HCT116 (cell line): ENCODE data around the gene GJA1. TPM values are rescaled to one million over a fixed set of nuclear protein-coding genes. Genes with fewer than 3 reads are reported as not detected.

Experiments
- ATAC-seq: fragments of 200-7000 bp; cut with Tn5 transposase; 2 replicates; pipeline ENCODE4 v1.9.1; 2020; ENCODE audit warnings: mild to moderate bottlenecking, moderate library complexity
- BruUV-seq: library from RNA; stranded (reverse); fragments of 400-500 nt; replicated peaks from 2 replicates; lab custom pipeline; 2021; lab: Mats Ljungman, UMichigan
- CTCF ChIA-PET: fragments of 300-600 bp; sonication (Branson Sonifier 250); formaldehyde crosslinking; loops from one replicate; lab custom pipeline; 2021; ENCODE audit warnings: antibody characterized with exemption; lab: Charles Lee
- POLR2A ChIA-PET: fragments of 300-600, 350-600 bp; sonication (Branson Sonifier 250); formaldehyde crosslinking; loops from one replicate; lab custom pipeline; 2021; ENCODE audit warnings: antibody characterized with exemption; lab: Charles Lee
- RAD21 ChIA-PET, 2 experiments: fragments of 300-600 bp; sonication (Branson Sonifier 250); formaldehyde crosslinking; loops; one replicate each; lab custom pipeline; 2023; ENCODE audit warnings: low total read pairs in 2 of 2; ENCODE audit not compliant: uncharacterized antibody in 2 of 2, unreplicated experiment in 2 of 2, low non-redundant PET in 1 of 2; lab: Charles Lee
- DNase-seq: peaks from one replicate; pipeline ENCODE4 v3.0.0-alpha.2; 2010; ENCODE audit warnings: low read depth, low spot score
- H2AFZ ChIP-seq: fragments of 200-600 bp; shearing (Covaris generic), sonication (generic); 2 replicates; pipeline ENCODE4 v1.6.1; 2017; ENCODE audit warnings: low read depth, mixed run types, mixed read lengths, antibody characterized with exemption, low read length; ENCODE audit not compliant: poor library complexity, severe bottlenecking
- H3K27ac ChIP-seq: 2 replicates; pipeline ENCODE4 v1.5.1; 2012; ENCODE audit warnings: low read depth, low read length
- H3K27me3 ChIP-seq: fragments of 200-600 bp; sonication (generic); 2 replicates; pipeline ENCODE4 v1.6.1; 2016; ENCODE audit warnings: mixed run types, low read length, mixed read lengths; ENCODE audit not compliant: insufficient read depth
- H3K36me3 ChIP-seq, 2 experiments: fragments of 200-500 bp in 1 of 2; fragments of 200-600 bp in 1 of 2; sonication (Bioruptor generic) in 1 of 2; sonication (generic) in 1 of 2; 2 replicates each; pipeline versions ENCODE4 v1.5.1 to v1.6.1; 2014 to 2016; ENCODE audit warnings: low read length in 2 of 2, inconsistent platforms in 1 of 2, mixed read lengths in 1 of 2, mixed run types in 1 of 2; ENCODE audit not compliant: insufficient read depth in 2 of 2, control insufficient read depth in 1 of 2
- H3K4me1 ChIP-seq, 2 experiments: fragments of 200-600 bp in 1 of 2; sonication (generic) in 1 of 2; 2 replicates each; pipeline versions ENCODE4 v1.5.1 to v1.6.1; 2012 to 2017; ENCODE audit warnings: low read length in 2 of 2, inconsistent platforms in 1 of 2, mild to moderate bottlenecking in 1 of 2, mixed read lengths in 1 of 2, mixed run types in 1 of 2, moderate library complexity in 1 of 2; ENCODE audit not compliant: insufficient read depth in 2 of 2, control insufficient read depth in 1 of 2
- H3K4me2 ChIP-seq: fragments of 200-600 bp; sonication (generic); 2 replicates; pipeline ENCODE4 v1.6.1; 2017; ENCODE audit warnings: mixed run types, low read length, mixed read lengths
- H3K4me3 ChIP-seq, 2 experiments: fragments of 200-600 bp in 1 of 2; sonication (generic) in 1 of 2; replicated peaks in 1 of 2; 2 replicates each; pipeline ENCODE4 v1.5.1; 2011 to 2016; ENCODE audit warnings: low read length in 2 of 2, control low read depth in 1 of 2, low read depth in 1 of 2, mild to moderate bottlenecking in 1 of 2, mixed read lengths in 1 of 2, mixed run types in 1 of 2
- H3K79me2 ChIP-seq: fragments of 200-600 bp; sonication (generic); 2 replicates; pipeline ENCODE4 v1.6.1; 2017; ENCODE audit warnings: mild to moderate bottlenecking, mixed run types, low read length, moderate library complexity, mixed read lengths; ENCODE audit not compliant: insufficient read depth
- H3K9ac ChIP-seq: fragments of 200-600 bp; sonication (generic); 2 replicates; pipeline ENCODE4 v1.6.1; 2016; ENCODE audit warnings: low read length, mixed read lengths
- H3K9me2 ChIP-seq: fragments of 200-600 bp; sonication (generic), shearing (Covaris generic); 2 replicates; pipeline ENCODE4 v1.6.1; 2017; ENCODE audit warnings: mixed run types, mild to moderate bottlenecking, moderate library complexity; ENCODE audit not compliant: insufficient read depth
- H3K9me3 ChIP-seq, 2 experiments: fragments of 200-500 bp in 1 of 2; fragments of 200-600 bp in 1 of 2; sonication (Bioruptor generic) in 1 of 2; sonication (generic) in 1 of 2; 2 replicates each; pipeline ENCODE4 v1.6.1; 2014 to 2017; ENCODE audit warnings: low read length in 2 of 2, mixed read lengths in 2 of 2, inconsistent platforms in 1 of 2, low read depth in 1 of 2, mild to moderate bottlenecking in 1 of 2, mixed run types in 1 of 2, moderate library complexity in 1 of 2; ENCODE audit not compliant: control insufficient read depth in 1 of 2, insufficient read depth in 1 of 2
- H4K20me1 ChIP-seq: fragments of 200-600 bp; sonication (generic), shearing (Covaris generic); 2 replicates; pipeline ENCODE4 v1.6.1; 2017; ENCODE audit warnings: mixed run types, mild to moderate bottlenecking, moderate library complexity; ENCODE audit not compliant: insufficient read depth
- CBX3 ChIP-seq: IDR thresholded peaks from 2 replicates; pipeline ENCODE4 v1.6.1; 2012; ENCODE audit warnings: low read depth
- CEBPB ChIP-seq: IDR thresholded peaks from 2 replicates; pipeline ENCODE4 v1.6.1; 2012; ENCODE audit warnings: low read depth
- EGR1 ChIP-seq: IDR thresholded peaks from 2 replicates; pipeline ENCODE4 v1.6.1; 2012; ENCODE audit warnings: low read depth
- ELF1 ChIP-seq: IDR thresholded peaks from 2 replicates; pipeline ENCODE4 v1.6.1; 2012; ENCODE audit warnings: low read depth, borderline replicate concordance
- EZH2 ChIP-seq: fragments of 200-600 bp; sonication (generic); IDR thresholded peaks from 2 replicates; pipeline ENCODE4 v1.6.1; 2017; ENCODE audit warnings: antibody characterized with exemption, mixed run types
- JUND ChIP-seq: IDR thresholded peaks from 2 replicates; pipeline ENCODE4 v1.6.1; 2012
- POLR2AphosphoS5 ChIP-seq: IDR thresholded peaks from 2 replicates; pipeline ENCODE4 v1.6.1; 2011; ENCODE audit warnings: mild to moderate bottlenecking, low read depth, low read length, moderate library complexity
- RAD21 ChIP-seq: IDR thresholded peaks from 2 replicates; pipeline ENCODE4 v1.6.1; 2012; ENCODE audit warnings: low read depth, mild to moderate bottlenecking
- SRF ChIP-seq: IDR thresholded peaks from 2 replicates; pipeline ENCODE4 v1.6.1; 2012; ENCODE audit warnings: low read depth
- TCF7L2 ChIP-seq: IDR thresholded peaks from 2 replicates; pipeline ENCODE4 v1.7.0; 2011; ENCODE audit warnings: borderline replicate concordance, inconsistent platforms; ENCODE audit not compliant: insufficient read depth, insufficient read length; ENCODE audit errors: extremely low read depth
- ZFX ChIP-seq: fragments of 450-650 bp; IDR thresholded peaks from 2 replicates; pipeline ENCODE4 v1.6.1; 2017
- ZNF274 ChIP-seq: fragments of 200-500 bp; sonication (Bioruptor generic); IDR thresholded peaks from 2 replicates; pipeline ENCODE4 v1.6.1; 2014; ENCODE audit warnings: mild to moderate bottlenecking, low read depth, low read length, inconsistent platforms
- intact Hi-C: fragments of 100-400 bp; cut with micrococcal nuclease; formaldehyde crosslinking; loops from 2 replicates; pipeline ENCODE4 v1.10.0; 2022
- total RNA-seq: library from RNA; stranded (reverse); gene quantifications from one replicate; pipeline ENCODE4 v1.2.1, GENCODE V29; 2021; ENCODE audit not compliant: unreplicated experiment
- TF ChIP-seq, protein P1 (sequence below): IDR thresholded peaks from 2 replicates; pipeline ENCODE4 v1.6.1; 2012
- TF ChIP-seq, protein P2 (sequence below): IDR thresholded peaks from 2 replicates; pipeline ENCODE4 v1.6.1; 2011; ENCODE audit warnings: mild to moderate bottlenecking, low read length, moderate library complexity; ENCODE audit not compliant: insufficient replicate concordance; ENCODE audit errors: extremely low read depth
- TF ChIP-seq, protein P3 (sequence below): IDR thresholded peaks from 2 replicates; pipeline ENCODE4 v1.6.1; 2012; ENCODE audit warnings: low read depth
- TF ChIP-seq, protein P4 (sequence below), 3 experiments: fragments of 200-600 bp in 1 of 3; sonication (generic) in 1 of 3; IDR thresholded peaks in 2 of 3; conservative IDR thresholded peaks in 1 of 3; 2 replicates each; pipeline ENCODE4 v1.5.1; 2012 to 2017; ENCODE audit warnings: low read depth in 2 of 3, low read length in 2 of 3, antibody characterized with exemption in 1 of 3, borderline replicate concordance in 1 of 3, control low read depth in 1 of 3, mild to moderate bottlenecking in 1 of 3, mixed read lengths in 1 of 3, mixed run types in 1 of 3, moderate library complexity in 1 of 3; ENCODE audit not compliant: insufficient read depth in 1 of 3

The GJA1 gene
- total RNA-seq, 1 experiment from 2014 or later = 1.1 TPM

DNA sequence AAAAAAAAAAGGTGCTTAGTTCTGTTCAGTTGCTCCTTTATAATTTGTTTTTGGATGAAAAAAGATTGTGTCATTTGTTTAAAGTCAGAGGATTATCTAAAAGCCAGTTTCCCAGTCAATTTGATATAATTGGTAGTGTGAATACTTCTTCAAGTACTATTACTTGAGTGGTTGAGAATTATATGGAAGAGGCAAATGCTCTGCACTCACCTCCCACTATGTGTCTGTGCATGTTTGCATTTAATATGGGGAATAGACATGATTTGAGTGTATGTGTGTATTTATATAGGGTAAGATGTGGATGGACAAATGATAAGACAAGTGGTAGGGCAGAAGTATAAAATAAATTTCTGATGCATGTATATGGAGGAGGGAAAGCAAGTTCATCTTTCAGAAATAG is 15.8 kb downstream of the GJA1 start:
- intact Hi-C loops = no loop called here
- RAD21 ChIA-PET = no interaction called here
- Histone ChIP-seq H3K9me2 (no peaks in the 10 kb centered on the region), H3K79me2 (no peaks in the 10 kb centered on the region), H3K36me3 (no peaks in the 10 kb centered on the region), H2AFZ (no peak overlapping the region), H3K4me2 (no peak overlapping the region), H4K20me1 (no peaks in the 10 kb centered on the region), H3K9ac (no peak overlapping the region), H3K4me1 (no peaks in the 10 kb centered on the region), H3K9me3 (no peaks in the 10 kb centered on the region), H3K27ac (no peak overlapping the region), H3K4me3 (no peak overlapping the region), H3K27me3 (no peaks in the 10 kb centered on the region)
- BruUV-seq = no TSS peak
- CTCF ChIA-PET = no interaction called here
- ATAC-seq (no peak), DNase-seq (no peak)
- POLR2A ChIA-PET = no interaction called here
- TF ChIP-seq, protein P1, sequence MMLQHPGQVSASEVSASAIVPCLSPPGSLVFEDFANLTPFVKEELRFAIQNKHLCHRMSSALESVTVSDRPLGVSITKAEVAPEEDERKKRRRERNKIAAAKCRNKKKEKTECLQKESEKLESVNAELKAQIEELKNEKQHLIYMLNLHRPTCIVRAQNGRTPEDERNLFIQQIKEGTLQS = no peak
- TF ChIP-seq EGR1 = no peak
- TF ChIP-seq ELF1 = no peak
- TF ChIP-seq ZFX = no peak
- TF ChIP-seq, protein P2, sequence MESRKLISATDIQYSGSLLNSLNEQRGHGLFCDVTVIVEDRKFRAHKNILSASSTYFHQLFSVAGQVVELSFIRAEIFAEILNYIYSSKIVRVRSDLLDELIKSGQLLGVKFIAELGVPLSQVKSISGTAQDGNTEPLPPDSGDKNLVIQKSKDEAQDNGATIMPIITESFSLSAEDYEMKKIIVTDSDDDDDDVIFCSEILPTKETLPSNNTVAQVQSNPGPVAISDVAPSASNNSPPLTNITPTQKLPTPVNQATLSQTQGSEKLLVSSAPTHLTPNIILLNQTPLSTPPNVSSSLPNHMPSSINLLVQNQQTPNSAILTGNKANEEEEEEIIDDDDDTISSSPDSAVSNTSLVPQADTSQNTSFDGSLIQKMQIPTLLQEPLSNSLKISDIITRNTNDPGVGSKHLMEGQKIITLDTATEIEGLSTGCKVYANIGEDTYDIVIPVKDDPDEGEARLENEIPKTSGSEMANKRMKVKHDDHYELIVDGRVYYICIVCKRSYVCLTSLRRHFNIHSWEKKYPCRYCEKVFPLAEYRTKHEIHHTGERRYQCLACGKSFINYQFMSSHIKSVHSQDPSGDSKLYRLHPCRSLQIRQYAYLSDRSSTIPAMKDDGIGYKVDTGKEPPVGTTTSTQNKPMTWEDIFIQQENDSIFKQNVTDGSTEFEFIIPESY = no peak
- TF ChIP-seq CBX3 = no peak
- no peak for TF ChIP-seq SRF
- TF ChIP-seq, protein P3, sequence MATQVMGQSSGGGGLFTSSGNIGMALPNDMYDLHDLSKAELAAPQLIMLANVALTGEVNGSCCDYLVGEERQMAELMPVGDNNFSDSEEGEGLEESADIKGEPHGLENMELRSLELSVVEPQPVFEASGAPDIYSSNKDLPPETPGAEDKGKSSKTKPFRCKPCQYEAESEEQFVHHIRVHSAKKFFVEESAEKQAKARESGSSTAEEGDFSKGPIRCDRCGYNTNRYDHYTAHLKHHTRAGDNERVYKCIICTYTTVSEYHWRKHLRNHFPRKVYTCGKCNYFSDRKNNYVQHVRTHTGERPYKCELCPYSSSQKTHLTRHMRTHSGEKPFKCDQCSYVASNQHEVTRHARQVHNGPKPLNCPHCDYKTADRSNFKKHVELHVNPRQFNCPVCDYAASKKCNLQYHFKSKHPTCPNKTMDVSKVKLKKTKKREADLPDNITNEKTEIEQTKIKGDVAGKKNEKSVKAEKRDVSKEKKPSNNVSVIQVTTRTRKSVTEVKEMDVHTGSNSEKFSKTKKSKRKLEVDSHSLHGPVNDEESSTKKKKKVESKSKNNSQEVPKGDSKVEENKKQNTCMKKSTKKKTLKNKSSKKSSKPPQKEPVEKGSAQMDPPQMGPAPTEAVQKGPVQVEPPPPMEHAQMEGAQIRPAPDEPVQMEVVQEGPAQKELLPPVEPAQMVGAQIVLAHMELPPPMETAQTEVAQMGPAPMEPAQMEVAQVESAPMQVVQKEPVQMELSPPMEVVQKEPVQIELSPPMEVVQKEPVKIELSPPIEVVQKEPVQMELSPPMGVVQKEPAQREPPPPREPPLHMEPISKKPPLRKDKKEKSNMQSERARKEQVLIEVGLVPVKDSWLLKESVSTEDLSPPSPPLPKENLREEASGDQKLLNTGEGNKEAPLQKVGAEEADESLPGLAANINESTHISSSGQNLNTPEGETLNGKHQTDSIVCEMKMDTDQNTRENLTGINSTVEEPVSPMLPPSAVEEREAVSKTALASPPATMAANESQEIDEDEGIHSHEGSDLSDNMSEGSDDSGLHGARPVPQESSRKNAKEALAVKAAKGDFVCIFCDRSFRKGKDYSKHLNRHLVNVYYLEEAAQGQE = no peak
- TF ChIP-seq TCF7L2 = no peak
- TF ChIP-seq ZNF274 = no peak
- TF ChIP-seq, protein P4, sequence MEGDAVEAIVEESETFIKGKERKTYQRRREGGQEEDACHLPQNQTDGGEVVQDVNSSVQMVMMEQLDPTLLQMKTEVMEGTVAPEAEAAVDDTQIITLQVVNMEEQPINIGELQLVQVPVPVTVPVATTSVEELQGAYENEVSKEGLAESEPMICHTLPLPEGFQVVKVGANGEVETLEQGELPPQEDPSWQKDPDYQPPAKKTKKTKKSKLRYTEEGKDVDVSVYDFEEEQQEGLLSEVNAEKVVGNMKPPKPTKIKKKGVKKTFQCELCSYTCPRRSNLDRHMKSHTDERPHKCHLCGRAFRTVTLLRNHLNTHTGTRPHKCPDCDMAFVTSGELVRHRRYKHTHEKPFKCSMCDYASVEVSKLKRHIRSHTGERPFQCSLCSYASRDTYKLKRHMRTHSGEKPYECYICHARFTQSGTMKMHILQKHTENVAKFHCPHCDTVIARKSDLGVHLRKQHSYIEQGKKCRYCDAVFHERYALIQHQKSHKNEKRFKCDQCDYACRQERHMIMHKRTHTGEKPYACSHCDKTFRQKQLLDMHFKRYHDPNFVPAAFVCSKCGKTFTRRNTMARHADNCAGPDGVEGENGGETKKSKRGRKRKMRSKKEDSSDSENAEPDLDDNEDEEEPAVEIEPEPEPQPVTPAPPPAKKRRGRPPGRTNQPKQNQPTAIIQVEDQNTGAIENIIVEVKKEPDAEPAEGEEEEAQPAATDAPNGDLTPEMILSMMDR (IDR thresholded peaks at IDR 0.05 in 2 of 3, conservative IDR thresholded peaks at IDR 0.05 in 1 of 3; ENCODE audit: borderline replicate concordance in 1 of 3, insufficient read depth in 1 of 3, low read depth in 2 of 3, low read length in 2 of 3) = no peak
- TF ChIP-seq JUND = no peak
- TF ChIP-seq CEBPB = no peak
- TF ChIP-seq EZH2 = no peak
- no peak for TF ChIP-seq RAD21
- TF ChIP-seq POLR2AphosphoS5 = no peak
